ENCODE data around the gene PTTG1IP. TPM values are rescaled to one million over a fixed set of nuclear protein-coding genes. Genes with fewer than 3 reads are reported as not detected.
A peak's percentile ranks its signal among the peaks of the same experiment; 100 is the strongest.

The PTTG1IP gene
- total and polyA plus RNA-seq, 2 of the 13 experiments (the other 11 are each of a cell fraction or from before 2014, with no cell fraction given): 161 to 700 TPM

- TF ChIP-seq CENPBD1 (CRISPR knock-in tag; IDR thresholded peaks at IDR 0.05; ENCODE audit: borderline replicate concordance, low read depth) (no peak), ZNF362 (CRISPR knock-in tag; IDR thresholded peaks at IDR 0.05; ENCODE audit: borderline replicate concordance) (peak; percentile 66), ELF3 (CRISPR knock-in tag; IDR thresholded peaks at IDR 0.05) (peak; percentile 77), BCL6 (CRISPR knock-in tag; IDR thresholded peaks at IDR 0.05) (peak; percentile 45; the same call in 1 of the 2 replicates), ZNF710 (CRISPR knock-in tag; IDR thresholded peaks at IDR 0.05; ENCODE audit: borderline replicate concordance) (peak; percentile 79; the same call in 1 of the 2 replicates), BRD4 (CRISPR knock-in tag; IDR thresholded peaks at IDR 0.05) (no peak), ZNF746 (CRISPR knock-in tag; IDR thresholded peaks at IDR 0.05) (0 out of 2 replicates have a peak, but pooled peaks have one; percentile 36), HNF4G (IDR thresholded peaks at IDR 0.05; ENCODE audit: borderline replicate concordance, low read depth, low read length) (peak; percentile 13; the same call in 1 of the 2 replicates), HNF4G (CRISPR knock-in tag; IDR thresholded peaks at IDR 0.05; ENCODE audit: borderline replicate concordance, low read depth) (no peak), THAP11 (CRISPR knock-in tag; IDR thresholded peaks at IDR 0.05) (no peak; the same call in 1 of the 2 replicates), ZNF3 (CRISPR knock-in tag; IDR thresholded peaks at IDR 0.05) (peak; percentile 56; the same call in 1 of the 2 replicates), FOXK2 (IDR thresholded peaks at IDR 0.05) (peak; percentile 10; the same call in 1 of the 2 replicates), FOXA1 (IDR thresholded peaks at IDR 0.05) (no peak), FOXA1 (CRISPR knock-in tag; IDR thresholded peaks at IDR 0.05) (peak; percentile 57), ZNF670 (CRISPR knock-in tag; IDR thresholded peaks at IDR 0.05; ENCODE audit: borderline replicate concordance) (0 out of 2 replicates have a peak, but pooled peaks have one; percentile 35), ZNF792 (CRISPR knock-in tag; IDR thresholded peaks at IDR 0.05) (0 out of 2 replicates have a peak, but pooled peaks have one; percentile 12), ZNF878 (CRISPR knock-in tag; IDR thresholded peaks at IDR 0.05) (peak; percentile 83; the same call in 1 of the 2 replicates), KAT7 (CRISPR knock-in tag; IDR thresholded peaks at IDR 0.05; ENCODE audit: borderline replicate concordance) (0 out of 2 replicates have a peak, but pooled peaks have one; percentile 20), CREM (IDR thresholded peaks at IDR 0.05) (peak; percentile 54; the same call in 1 of the 2 replicates), CREM (CRISPR knock-in tag; IDR thresholded peaks at IDR 0.05) (no peak), RBM22 (optimal IDR thresholded peaks at IDR 0.05; ENCODE audit: low read length) (no peak), SMC3 (IDR thresholded peaks at IDR 0.05; ENCODE audit: low read length) (peak; percentile 10; the same call in 1 of the 2 replicates)
- TF ChIP-seq, protein P1, sequence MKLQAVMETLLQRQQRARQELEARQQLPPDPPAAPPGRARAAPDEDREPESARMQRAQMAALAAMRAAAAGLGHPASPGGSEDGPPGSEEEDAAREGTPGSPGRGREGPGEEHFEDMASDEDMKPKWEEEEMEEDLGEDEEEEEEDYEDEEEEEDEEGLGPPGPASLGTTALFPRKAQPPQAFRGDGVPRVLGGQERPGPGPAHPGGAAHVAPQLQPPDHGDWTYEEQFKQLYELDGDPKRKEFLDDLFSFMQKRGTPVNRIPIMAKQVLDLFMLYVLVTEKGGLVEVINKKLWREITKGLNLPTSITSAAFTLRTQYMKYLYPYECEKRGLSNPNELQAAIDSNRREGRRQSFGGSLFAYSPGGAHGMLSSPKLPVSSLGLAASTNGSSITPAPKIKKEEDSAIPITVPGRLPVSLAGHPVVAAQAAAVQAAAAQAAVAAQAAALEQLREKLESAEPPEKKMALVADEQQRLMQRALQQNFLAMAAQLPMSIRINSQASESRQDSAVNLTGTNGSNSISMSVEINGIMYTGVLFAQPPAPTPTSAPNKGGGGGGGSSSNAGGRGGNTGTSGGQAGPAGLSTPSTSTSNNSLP (IDR thresholded peaks at IDR 0.05; ENCODE audit: low read depth, low read length): peak; percentile 30; the same call in 1 of the 2 replicates
- TF ChIP-seq, protein P2, sequence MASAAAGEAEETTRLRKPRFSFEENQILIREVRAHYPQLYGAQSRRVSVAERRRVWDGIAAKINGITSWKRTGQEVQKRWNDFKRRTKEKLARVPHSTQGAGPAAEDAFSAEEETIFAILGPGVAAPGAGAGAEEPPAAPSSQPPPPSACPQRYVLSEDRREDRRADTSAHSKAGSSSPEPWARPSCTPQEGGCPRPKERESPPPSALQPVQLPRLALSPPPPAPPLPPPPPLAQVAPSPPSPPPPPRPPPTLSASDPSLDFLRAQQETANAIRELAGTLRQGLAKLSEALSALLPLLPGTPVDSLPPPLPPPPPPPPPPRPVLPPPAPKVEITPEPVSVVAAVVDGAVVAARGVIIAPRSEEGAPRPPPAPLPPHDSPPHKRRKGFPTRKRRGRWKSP (CRISPR knock-in tag; IDR thresholded peaks at IDR 0.05): peak; percentile 55; the same call in 1 of the 2 replicates
Measured at GRCh38 chr21:44869781-44870747, 3.4 kb downstream of the PTTG1IP start (continued).

Data from HepG2 (cell line).